Measurements from ENCODE around the gene PRKCH.
A peak's percentile ranks its signal among the peaks of the same experiment; 100 is the strongest.

Gene PRKCH

GRCh38 chr14:61565181-61565580, 243.8 kb downstream of the PRKCH start:
- no peak for DNase-seq (ENCODE audit: low read depth)

GRCh38 chr14:61565836-61566536, 244.6 kb downstream of the PRKCH start:
- no peak for DNase-seq (ENCODE audit: low read depth)

GRCh38 chr14:61566537-61567225, 245.3 kb downstream of the PRKCH start:
- DNase-seq (ENCODE audit: low read depth), result no peak

GRCh38 chr14:61567838-61568571, 246.6 kb downstream of the PRKCH start:
- no peak for DNase-seq (ENCODE audit: low read depth)

GRCh38 chr14:61568572-61569011, 247.2 kb downstream of the PRKCH start:
- DNase-seq (ENCODE audit: low read depth), result peak; percentile 43

- no peak for DNase-seq (ENCODE audit: low read depth)
Measured at GRCh38 chr14:61569308-61569707, 247.9 kb downstream of the PRKCH start.

- no peak for DNase-seq (ENCODE audit: low read depth)
Measured at GRCh38 chr14:61569812-61570548, 248.6 kb downstream of the PRKCH start.

GRCh38 chr14:61570549-61571290, 249.3 kb downstream of the PRKCH start:
- no peak for DNase-seq (ENCODE audit: low read depth)

GRCh38 chr14:61571917-61572316, 250.5 kb downstream of the PRKCH start:
- no peak for DNase-seq (ENCODE audit: low read depth)

GRCh38 chr14:61573321-61573720, 251.9 kb downstream of the PRKCH start:
- no peak for DNase-seq (ENCODE audit: low read depth)

GRCh38 chr14:61573748-61574513, 252.6 kb downstream of the PRKCH start:
- no peak for DNase-seq (ENCODE audit: low read depth)

- no peak for DNase-seq (ENCODE audit: low read depth)
Measured at GRCh38 chr14:61574514-61574807, 253.1 kb downstream of the PRKCH start.

- no peak for DNase-seq (ENCODE audit: low read depth)
Measured at GRCh38 chr14:61575126-61575525, 253.7 kb downstream of the PRKCH start.

- DNase-seq (ENCODE audit: low read depth), result no peak
Measured at GRCh38 chr14:61575551-61576150, 254.3 kb downstream of the PRKCH start.

- DNase-seq (ENCODE audit: low read depth), result no peak
Measured at GRCh38 chr14:61577506-61577931, 256.1 kb downstream of the PRKCH start.

GRCh38 chr14:61578745-61579144, 257.4 kb downstream of the PRKCH start:
- DNase-seq (ENCODE audit: low read depth), result no peak

GRCh38 chr14:61581340-61581739, 260.0 kb downstream of the PRKCH start:
- no peak for DNase-seq (ENCODE audit: low read depth)

- no peak for DNase-seq (ENCODE audit: low read depth)
Measured at GRCh38 chr14:61581955-61582615, 260.7 kb downstream of the PRKCH start.

GRCh38 chr14:61582815-61583214, 261.4 kb downstream of the PRKCH start:
- DNase-seq (ENCODE audit: low read depth), result no peak

GRCh38 chr14:61584331-61584741, 263.0 kb downstream of the PRKCH start:
- no peak for DNase-seq (ENCODE audit: low read depth)

All from T follicular helper cell (primary cell).